NCI-H2196 treated with DMSO at 0.1 percent for 48 hours (cell line): Measurements from ENCODE around the gene HK1.
A peak's percentile ranks its signal among the peaks of the same experiment; 100 is the strongest.

Experiments used
- DNase-seq: peaks from one replicate; lab custom pipeline; 2025; ENCODE audit not compliant: unreplicated experiment; lab: John Stamatoyannopoulos, UW

Gene HK1

DNA sequence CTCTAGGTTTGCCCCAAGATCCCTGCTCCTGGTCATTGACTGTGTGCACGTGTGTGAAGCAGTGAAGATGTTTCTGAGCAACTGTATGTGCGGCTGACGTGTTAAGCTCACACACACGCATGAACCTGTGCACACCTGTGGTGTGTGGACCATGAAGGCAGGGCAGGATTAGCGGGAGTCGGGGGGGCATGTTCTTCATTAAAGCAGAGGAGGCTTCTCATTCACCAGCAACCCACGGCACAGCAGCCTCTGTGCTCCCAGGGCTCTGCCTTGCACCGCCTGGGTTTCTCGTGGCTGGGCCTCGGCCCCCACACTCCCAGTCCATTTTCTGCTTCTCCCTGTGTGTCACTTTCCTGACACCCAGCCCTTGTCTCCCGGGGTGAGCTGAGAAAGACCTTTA, 139.2 kb downstream of the HK1 start:
- no peak for DNase-seq

DNA sequence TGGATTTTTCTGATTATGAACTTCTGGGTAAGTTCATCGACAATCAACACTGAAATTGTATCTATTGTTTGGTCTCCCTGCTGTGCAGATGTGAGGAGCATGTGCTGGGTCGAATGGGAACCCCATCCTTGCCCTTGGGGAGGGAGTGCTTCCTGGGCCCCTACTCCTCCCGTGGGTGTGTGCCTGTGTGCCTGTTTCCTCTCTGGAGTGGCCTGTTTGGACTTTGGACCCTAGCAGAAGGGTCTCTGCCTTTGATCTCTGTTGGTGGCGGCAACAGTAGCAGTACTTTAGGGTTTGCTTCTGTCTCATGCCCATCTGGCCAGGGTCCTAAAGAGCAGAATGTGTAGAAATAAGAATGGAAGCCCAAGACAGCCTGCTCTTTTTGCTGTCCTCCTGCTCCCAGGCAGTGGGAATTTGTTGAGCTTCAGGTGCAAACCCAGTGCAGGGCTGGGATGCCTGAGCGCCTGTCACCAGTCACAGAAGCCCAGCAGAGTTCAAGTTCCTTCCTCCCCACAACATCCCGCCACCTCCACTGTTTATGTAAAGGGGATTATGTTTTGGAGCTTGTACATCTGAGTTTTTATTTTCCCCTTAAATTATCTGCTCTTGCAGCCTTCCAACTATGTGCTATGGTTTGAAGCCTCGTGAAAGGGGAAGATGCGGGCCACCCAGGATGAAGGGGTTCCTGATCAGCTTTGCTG, 139.9 kb downstream of the HK1 start:
- no peak for DNase-seq

DNA sequence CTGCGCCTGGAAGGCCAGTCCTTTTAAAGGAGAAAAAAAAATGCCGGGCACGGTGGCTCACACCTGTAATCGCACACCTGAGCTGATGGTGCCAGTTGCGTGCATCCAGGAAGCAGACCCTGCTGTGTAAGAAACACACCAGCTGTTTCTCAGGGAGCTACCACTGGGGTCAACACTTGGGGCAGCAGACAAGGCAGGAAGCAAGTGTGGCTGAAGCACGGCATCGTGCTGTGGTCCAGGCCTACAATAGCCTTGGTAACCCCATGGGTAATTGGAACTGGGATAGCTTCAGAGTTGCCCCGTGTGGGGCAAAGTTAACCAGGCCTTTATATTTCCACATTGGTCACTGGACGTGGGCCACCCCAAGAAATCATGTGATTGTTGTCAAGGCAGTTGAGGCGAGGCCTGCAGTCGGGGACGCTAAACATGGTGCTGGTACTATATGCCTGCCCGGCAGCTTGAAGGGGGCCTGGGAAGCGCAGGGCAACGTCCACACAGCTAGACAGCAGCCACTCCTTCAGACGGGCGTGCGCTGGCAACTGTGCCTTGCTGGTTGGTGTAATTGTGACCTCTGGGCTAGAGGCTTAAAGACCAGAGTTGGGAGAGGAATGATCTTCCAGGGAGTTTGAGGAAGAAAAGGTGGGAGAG, 140.9 kb downstream of the HK1 start:
- no peak for DNase-seq

DNA sequence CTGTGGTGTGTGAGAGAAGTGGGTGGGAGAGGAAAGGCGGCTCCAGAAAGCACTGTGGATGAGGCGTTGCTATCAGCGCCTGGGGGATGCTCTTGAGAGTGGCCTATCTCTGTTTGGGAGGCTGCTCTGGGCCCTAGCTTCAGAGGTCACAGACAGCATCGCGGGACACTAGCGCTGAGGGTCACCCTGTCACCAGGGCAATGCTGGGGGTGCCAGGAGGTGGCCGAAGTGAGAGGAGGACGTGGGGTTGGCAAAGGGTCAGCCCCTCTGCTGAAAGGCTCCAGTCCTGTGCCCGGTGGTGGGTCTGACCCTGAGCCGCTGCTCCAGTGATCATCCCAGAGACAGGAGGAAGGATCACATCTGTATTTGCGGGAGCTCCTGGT, 141.4 kb downstream of the HK1 start:
- DNase-seq, result no peak

DNA sequence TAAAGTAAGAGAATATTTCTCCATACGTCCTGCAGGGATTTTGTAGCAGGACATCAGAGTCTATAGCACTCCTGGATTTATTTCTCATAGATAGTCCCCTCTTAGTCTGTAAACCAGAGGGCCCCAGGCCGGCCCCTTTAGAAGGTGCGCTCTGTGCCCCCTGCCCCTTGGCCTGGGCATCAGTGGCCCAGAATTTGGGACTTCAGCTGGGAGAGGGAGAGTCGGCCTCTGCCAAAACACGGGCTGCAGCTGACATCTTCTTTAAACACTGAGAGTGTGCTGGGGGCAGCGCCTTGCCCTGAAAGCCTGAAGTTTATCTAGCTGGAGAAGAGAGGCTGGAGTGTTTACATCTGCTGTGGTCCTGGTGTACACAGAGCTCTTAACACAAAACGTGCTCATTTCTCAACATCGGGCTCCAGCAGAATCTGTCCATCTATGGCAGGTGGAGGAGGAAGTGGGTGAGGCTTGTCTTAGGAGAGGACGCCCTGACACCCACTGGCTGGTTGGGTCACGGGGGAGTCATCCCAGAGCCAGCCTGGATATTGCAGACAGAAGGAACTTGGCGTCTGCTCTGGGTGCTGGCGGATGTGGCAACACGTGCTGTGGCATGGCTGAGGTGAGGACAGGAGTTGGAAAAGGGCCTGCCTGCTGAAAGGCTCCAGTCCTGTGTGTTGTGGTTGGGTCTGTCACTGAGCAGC, 143.5 kb downstream of the HK1 start:
- DNase-seq, result peak; percentile 48

DNA sequence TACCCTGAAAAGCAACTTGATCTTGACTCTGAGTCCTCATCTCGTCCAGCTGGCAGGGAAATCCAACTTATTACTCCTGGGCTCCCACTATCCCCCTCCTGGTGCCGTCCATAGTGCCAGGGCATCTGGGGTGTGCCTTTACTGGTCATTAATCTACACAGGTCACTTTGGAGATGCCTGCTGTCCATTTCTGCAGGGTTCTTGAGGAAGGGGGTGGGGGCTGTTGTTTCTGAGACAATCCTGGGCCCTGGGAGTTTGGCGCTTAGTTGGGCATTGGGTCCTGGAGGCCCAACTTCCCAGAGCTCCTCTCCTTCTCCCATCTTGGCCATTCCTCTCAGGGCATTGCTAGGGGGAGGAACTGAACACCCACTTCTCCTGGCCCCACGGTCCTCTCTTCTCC, 144.4 kb downstream of the HK1 start:
- no peak for DNase-seq

DNA sequence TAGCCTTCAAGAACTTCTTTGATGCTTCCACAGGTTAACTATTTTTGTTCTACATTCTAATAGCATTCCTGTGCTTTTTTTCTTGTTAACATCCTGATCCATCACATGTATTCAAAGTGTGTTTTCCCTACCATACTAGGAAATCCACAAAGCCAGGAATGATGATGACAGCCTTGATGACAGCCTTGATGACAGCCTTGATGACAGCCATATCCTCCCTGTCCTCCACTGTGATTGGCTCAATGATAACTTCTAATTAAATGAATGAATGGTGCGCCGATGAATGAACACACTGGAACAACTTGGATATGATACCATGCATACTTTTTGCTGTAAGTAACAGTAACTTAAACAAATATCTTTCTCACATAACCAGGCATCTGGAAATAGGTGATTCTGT, 146.7 kb downstream of the HK1 start:
- no peak for DNase-seq

DNA sequence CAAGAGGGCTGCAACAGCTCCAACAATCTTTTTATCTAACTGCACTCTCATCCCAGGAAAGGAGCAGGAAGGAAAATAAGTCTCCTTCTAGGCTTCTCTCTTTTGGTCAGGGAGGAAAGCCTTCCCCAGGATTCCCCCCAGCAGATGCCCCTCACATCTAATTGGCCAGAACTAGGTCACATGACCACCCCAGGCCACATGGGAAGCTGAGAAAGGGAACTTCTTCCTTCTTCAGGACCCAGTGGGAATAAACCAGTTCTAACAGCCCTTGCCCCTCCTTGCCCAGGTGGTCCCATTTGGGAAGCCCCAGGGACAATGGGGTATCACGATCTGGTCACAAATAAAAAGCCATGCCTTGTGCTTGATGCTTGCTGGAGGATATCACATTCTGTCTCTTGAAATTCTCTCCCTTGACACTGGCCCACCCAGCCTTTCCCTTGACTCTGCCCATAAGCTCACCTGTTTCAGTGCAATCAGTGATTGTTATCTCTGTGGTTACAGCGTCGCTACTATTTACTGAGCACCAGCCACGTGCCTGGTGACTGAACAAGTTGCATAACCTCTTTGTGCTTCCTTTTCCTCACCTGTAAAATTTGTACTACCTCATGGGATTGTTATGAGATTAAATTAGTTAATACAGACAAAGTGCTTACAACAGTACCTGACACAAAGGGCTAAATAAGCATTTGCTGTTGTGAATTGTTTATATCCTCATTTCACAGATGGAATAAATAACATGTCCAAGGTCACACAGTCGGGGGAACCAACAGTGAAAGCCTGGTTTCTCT, 147.4 kb downstream of the HK1 start:
- peak; percentile 21 for DNase-seq

DNA sequence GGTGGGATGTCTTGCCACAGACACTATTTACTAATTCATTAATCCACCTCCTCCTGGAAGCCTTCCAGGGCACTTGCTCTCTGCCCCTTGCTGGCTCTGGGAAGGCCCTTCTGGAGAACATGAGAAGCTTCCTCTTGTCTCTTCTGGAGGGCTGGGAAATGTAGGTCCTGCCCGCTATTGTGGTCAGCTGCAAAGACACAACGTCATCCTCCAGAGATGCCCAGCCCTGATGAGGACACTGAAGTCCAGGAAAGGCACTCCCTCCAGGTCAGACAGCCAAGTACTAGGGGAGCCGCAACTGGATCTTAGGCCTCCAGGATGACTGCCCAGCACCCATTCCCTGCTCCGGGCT, 148.1 kb downstream of the HK1 start:
- DNase-seq, result peak; percentile 16

DNA sequence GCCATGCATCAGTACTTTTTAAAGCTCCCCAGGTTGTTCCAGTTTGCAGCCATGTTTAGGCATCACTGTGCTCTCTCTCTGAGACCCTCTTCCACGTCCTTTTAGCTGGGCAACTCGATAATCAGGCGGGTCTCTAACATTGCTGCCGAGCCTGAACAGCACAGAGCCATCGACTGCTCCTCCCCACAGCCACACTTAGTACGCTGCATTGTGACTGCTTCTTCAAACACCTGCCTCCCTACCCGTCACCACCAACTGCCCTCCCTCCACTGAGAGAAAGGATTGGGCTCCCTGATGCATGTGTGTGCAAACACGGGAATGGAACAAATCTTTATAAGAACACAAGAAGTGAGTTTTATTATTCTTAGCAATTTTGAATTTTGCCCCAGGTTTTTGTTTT, 149.9 kb downstream of the HK1 start:
- DNase-seq, result no peak

DNA sequence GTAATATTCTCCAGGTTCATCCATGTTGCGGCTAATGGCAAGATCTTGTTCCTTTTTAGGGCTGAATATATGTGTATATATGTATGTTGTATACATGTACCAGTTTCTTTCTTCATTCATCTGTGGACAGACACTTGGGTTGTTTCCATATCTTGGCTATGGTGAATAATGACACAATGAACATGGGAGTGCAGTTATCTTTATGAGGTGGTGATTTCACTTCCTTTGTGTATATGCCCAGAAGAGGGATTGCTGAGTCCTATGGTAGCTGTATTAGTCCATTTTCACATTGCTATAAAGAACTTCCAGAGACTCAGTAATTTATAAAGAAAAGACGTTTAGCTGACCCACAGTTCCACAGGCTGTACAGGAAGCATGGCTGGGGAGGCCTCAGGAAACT, 155.9 kb downstream of the HK1 start:
- no peak for DNase-seq

DNA sequence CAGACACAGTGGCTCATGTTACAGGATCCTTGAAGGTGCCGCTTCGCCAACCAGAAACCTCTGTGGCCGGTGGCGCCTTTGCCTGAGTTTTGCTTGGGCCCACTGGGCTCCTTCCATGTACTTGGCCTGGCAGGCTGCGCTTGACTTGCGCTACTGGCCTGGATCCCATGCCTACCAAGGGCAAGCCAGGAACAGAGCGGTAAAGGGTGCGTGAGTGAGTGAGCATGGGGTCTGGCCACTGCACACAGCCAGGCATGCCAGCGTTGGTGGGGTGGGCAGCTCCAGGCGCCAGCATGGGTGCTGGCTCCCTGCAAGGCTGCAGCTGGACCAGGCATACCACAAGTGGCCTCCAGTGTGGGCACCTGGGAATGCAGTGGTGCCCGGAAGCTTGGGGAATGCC, 156.6 kb downstream of the HK1 start:
- no peak for DNase-seq

DNA sequence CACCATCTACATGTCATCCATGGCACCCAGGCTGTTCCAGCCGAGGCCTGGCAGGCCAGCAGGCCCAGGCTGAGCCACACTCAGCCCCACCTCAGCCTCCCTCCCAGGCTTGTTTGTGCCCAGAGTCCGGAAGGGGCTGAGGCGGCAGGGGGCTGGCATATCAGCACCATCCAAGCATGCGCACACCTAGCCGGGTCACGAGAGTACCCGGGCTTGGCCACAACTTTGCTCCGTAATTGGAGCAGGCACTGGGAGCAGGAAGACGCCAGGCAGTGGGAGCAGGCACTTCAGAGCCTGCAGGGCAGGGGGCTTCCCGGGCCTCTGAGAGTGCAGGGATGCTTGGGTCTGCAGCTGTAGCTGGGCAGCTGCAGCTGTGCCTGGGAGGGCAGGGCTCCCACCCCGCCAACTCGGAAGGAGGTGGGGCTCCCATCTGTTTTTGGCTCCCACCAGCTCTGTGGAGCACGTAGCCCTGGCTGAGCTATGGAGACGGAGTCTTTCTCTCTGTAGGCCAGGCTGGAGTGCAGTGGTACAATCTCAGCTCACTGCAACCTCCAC, 157.7 kb downstream of the HK1 start:
- DNase-seq, result no peak

DNA sequence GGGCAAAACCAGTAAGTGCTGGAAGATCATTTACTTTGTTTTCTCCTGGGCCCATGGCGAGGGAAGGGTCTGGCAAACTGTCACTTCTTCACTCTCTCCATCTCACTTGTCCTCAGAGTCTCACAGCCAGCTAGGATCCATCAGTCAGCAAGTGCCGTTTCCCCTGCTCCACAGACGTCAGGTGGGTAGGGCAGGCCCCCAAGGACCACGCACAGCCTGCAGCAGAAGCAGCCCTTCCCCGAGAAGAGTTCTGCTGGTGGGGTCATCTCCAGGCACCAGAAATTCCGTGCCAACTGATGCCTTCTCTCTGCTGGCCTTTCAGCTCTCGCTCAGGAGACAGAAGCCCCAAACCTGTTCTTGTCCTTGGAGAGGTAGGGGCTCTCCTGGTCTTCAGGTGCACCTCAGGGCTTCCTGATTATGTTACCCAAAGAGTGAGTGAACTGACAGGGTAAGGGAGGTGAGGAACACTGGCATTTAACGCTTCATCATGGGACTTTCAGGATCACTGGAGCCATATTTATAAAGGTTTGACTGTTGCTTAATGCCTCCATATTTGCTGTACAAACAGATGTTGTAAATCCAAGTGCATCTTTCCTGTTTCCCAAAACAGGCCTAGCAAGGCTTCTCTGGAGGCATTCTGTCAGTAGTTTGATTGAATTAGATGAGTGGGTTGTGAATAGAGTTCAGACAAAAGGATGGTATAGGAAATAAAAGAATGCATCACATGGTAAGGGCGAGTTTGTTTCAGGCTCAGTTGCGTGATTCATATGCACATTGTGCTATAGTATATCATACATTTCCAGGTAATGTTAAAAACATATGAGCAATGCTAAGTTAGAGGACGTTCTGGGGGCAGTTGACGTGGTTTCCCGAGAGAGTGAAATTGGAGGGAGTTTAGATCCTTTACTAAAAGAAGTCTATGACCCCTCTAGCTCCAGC, 159.3 kb downstream of the HK1 start:
- no peak for DNase-seq

DNA sequence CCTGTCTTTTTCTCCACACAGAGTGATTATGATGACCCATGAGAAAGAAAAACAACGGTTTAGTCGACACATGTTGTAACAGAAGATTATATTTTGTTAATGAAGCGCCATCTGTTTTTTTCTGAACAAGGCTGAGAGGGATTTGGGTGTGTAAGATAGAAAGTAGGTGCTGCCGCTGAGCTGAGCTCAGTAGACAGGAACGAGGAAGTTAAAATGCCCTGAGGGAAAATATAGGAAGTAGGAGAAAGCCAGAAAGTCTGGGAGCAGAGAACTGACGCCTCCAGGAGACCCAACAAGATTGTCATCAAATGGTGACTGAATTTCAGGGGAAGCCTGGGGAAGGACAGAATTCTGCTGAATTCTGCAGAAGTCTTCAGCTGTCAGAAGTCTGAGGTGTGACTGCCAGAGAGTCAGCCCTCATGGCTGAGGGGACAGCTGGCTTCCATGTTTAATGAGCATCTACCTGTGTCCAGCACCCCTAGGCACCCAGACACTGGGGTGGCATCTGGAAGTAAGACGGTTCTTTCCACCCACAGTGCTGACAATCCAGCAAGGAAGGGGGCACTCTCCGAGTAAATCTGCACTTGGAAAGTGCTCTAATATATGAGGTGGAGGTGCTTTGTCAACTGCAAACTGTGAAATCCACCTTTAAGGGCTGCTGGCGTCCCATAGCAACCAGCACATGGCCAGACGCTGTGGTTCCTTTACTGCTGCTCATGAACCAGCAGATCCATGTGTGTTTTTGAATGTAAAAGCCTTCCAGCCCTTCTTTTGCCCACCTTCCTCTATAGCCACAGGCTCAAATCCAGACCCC, 160.4 kb downstream of the HK1 start:
- DNase-seq, result no peak

DNA sequence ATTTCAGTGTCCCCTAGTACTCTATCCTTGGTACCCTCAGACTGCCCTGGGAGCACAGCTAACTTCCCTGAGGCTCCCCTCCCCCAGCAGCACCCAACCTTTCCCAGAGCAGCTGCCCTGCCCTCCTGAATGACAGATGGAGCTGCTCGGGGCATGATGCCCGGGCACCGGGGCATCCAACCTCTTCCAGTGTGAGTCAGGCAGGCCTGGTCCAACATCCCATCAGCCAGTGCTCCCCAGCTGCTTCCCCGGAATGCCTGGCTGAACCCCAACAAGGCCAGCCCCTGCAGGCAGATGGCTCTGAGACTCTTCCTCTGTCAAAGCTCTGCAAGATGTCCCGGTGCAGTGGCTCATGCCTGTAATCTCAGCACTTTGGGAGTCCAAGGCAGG, 161.0 kb downstream of the HK1 start:
- no peak for DNase-seq

DNA sequence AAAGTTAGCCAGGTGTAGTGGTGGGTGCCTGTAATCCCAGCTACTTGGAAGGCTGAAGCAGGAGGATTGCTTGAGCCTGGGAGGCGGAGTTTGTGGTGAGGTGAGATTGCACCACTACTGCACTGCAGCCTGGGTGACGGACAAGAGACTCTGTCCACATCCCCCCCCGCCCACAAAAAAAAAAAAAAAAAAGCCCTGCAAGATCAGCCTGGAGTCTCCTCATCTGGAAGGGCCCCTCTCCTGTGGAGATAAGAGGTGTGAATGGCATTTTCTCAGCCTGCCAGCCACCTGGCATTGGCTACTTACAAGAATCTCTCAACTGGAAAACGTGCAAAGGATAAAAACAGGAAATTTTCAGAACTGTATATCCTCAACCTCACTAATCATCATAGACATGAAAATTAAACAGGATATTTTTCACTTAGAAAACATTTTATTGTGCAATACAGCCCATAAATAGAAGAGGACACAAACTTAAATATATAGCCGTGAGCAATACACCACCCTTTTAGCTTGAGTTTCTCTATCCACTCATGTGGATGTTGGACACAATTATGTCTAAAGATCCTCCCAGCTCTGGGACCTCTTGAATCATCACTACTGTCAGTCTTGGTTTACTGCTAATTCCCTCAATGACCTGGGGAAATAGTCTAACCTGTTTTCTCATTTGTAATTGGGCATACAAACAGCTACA, 161.7 kb downstream of the HK1 start:
- DNase-seq, result no peak

DNA sequence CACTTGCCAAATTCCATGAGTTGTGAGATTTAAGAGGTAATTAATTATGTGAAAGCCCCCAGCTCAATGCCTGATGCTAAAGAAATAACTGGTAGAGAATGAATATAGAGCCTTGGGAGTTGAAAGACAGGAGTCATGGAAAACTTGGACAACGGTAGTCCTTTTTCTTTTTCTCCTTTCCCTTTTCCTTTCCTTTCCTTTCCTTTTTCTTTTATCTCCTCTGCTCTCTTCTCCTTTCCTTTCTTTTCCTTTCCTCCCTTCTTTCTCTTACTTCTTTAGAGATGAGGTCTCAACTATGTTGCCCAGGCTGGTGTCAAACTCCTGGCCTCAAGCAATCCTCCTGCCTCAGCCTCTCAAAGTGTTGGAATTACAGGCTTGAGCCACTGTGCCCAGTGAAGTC, 165.1 kb downstream of the HK1 start:
- DNase-seq, result no peak

DNA sequence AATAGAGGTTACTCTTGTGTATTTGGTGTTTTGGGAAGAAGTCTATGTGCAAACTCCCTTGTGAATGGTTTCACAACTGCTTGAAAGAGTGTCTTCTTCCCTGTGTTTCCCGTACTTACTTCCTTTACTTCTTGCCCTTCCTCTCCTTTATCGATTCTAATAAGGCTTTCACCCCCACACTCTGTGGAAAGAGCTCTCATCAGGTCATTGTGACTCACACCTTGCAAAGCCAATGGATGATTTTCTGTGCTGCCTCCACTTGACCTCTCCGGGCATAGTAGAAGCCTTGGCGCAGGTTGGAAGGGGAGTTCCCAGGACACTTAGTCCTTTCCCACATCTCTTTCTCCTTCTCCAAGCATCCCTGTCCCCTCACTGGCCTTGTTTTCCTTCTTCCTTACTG, 166.7 kb downstream of the HK1 start:
- DNase-seq, result no peak
